HL-60 (cell line): ENCODE results near the gene GSK3A.

ENCODE experiments used
- DNase-seq, 2 experiments: peaks; one replicate each; pipeline ENCODE4 v3.0.0-alpha.2; 2010 to 2020; ENCODE audit warnings: low read depth in 1 of 2, low spot score in 1 of 2
- H3K27ac ChIP-seq: fragments of 250-450 bp; sonication (Bioruptor Pico); replicated peaks from 2 replicates; pipeline ENCODE4 v1.5.1; 2020; ENCODE audit warnings: mild to moderate bottlenecking, moderate library complexity
- H3K27me3 ChIP-seq: fragments of 250-450 bp; sonication (Bioruptor Pico); 2 replicates; pipeline ENCODE4 v1.5.1; 2021; ENCODE audit warnings: mild to moderate bottlenecking, moderate library complexity; ENCODE audit not compliant: insufficient read depth, poor library complexity, severe bottlenecking
- H3K4me3 ChIP-seq: replicated peaks from 2 replicates; pipeline ENCODE4 v1.5.1; 2011; ENCODE audit warnings: mild to moderate bottlenecking, control low read depth, low read length; ENCODE audit not compliant: insufficient read depth
- GABPA ChIP-seq: IDR thresholded peaks from 2 replicates; pipeline ENCODE4 v1.6.1; 2012; ENCODE audit warnings: low read depth
- POLR2AphosphoS5 ChIP-seq: IDR thresholded peaks from 2 replicates; pipeline ENCODE4 v1.6.1; 2012; ENCODE audit warnings: low read depth
- SPI1 ChIP-seq: IDR thresholded peaks from 2 replicates; pipeline ENCODE4 v1.6.1; 2012; ENCODE audit warnings: low read depth, mild to moderate bottlenecking, borderline replicate concordance
- TF ChIP-seq, protein P1 (sequence below): IDR thresholded peaks from one replicate; pipeline ENCODE4 v1.5.1; 2011; ENCODE audit warnings: low read length, control low read depth, inconsistent platforms; ENCODE audit not compliant: insufficient read depth
- TF ChIP-seq, protein P2 (sequence below): IDR thresholded peaks from 2 replicates; pipeline ENCODE4 v1.6.1; 2012; ENCODE audit warnings: low read depth; ENCODE audit not compliant: insufficient replicate concordance

Gene GSK3A

DNA sequence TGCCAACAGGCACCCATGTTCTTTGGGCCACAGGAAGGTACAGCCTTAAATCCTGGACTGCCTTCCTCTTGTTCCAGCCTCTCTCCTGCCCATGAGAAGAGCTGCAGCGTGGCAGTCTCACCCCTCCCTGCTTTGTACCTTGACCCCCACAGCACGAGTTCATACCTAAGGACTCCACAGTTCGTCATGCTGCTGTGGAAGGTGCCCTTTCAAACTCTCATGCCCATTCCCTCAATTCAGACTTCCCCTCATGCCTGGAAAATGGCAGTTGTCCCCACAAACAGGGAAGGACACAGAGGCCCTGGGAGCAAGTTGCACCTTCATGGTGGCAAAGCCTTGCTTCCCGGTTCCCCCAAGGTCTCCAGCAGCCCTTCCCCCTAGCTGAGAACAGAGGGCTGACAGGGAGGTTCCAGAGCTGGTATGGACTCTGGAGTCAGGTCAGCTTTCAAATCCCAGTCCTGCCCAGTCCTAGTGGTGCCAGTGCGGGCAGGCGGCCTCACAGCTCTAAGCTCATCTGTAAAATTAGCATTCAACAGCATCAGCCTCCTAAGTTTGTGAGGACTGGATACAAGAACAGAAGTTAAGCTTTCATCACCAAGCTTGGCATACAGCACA, 8.6 kb downstream of the GSK3A start:
- no peak overlapping the region for H3K27ac ChIP-seq
- TF ChIP-seq, protein P1, sequence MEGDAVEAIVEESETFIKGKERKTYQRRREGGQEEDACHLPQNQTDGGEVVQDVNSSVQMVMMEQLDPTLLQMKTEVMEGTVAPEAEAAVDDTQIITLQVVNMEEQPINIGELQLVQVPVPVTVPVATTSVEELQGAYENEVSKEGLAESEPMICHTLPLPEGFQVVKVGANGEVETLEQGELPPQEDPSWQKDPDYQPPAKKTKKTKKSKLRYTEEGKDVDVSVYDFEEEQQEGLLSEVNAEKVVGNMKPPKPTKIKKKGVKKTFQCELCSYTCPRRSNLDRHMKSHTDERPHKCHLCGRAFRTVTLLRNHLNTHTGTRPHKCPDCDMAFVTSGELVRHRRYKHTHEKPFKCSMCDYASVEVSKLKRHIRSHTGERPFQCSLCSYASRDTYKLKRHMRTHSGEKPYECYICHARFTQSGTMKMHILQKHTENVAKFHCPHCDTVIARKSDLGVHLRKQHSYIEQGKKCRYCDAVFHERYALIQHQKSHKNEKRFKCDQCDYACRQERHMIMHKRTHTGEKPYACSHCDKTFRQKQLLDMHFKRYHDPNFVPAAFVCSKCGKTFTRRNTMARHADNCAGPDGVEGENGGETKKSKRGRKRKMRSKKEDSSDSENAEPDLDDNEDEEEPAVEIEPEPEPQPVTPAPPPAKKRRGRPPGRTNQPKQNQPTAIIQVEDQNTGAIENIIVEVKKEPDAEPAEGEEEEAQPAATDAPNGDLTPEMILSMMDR, result no peak
- TF ChIP-seq POLR2AphosphoS5 (no peak; the same call in 1 of the 2 replicates), SPI1 (no peak), GABPA (no peak)
- TF ChIP-seq, protein P2, sequence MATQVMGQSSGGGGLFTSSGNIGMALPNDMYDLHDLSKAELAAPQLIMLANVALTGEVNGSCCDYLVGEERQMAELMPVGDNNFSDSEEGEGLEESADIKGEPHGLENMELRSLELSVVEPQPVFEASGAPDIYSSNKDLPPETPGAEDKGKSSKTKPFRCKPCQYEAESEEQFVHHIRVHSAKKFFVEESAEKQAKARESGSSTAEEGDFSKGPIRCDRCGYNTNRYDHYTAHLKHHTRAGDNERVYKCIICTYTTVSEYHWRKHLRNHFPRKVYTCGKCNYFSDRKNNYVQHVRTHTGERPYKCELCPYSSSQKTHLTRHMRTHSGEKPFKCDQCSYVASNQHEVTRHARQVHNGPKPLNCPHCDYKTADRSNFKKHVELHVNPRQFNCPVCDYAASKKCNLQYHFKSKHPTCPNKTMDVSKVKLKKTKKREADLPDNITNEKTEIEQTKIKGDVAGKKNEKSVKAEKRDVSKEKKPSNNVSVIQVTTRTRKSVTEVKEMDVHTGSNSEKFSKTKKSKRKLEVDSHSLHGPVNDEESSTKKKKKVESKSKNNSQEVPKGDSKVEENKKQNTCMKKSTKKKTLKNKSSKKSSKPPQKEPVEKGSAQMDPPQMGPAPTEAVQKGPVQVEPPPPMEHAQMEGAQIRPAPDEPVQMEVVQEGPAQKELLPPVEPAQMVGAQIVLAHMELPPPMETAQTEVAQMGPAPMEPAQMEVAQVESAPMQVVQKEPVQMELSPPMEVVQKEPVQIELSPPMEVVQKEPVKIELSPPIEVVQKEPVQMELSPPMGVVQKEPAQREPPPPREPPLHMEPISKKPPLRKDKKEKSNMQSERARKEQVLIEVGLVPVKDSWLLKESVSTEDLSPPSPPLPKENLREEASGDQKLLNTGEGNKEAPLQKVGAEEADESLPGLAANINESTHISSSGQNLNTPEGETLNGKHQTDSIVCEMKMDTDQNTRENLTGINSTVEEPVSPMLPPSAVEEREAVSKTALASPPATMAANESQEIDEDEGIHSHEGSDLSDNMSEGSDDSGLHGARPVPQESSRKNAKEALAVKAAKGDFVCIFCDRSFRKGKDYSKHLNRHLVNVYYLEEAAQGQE, result no peak
- DNase-seq, result no peak
- H3K27me3 ChIP-seq, result no peaks in the 10 kb centered on the region
- no peak overlapping the region for H3K4me3 ChIP-seq

DNA sequence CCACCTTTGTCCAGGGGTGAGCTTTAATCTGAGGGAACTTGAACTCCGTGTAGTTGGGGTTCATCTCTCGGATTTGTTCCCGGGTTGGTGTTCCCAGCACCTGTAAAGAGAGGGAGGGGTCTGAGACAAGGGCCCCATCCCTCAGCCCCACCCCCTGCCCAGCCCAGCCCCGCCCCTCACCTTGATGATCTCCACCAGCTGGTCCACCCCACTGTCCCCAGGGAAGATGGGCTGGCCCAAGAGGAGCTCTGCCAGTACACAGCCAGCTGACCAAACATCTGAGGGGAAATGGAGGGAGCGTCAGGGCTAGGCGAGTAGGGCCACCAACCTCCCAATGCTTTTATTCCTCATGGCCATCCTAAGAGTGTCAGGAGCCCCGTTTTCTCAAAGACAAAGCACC, 9.3 kb downstream of the GSK3A start:
- no peak for DNase-seq
- TF ChIP-seq POLR2AphosphoS5, result no peak
- TF ChIP-seq SPI1, result no peak
- TF ChIP-seq GABPA, result no peak
- TF ChIP-seq, protein P2, result no peak
- TF ChIP-seq, protein P1, result no peak

DNA sequence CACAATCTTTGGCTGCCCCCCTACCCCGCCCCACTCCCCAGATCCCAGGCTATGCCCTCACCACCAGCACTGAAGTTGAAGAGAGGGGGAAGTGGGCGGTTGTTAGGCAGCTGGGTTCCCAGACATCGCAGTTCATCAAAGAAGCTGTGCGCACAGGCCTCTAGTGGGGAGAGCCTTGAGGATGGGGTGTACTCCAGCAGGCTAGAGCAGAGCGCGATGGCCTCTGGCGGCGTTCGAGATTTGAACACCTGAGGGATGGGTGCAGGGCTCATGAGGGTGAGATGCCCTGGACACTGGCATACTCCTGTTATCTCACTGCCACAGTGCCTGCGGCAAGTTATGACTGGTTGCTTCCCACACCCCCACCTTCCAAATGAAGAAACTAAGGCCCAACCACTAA, 10.0 kb downstream of the GSK3A start:
- no peak for DNase-seq
- no peak overlapping the region for H3K4me3 ChIP-seq
- H3K27ac ChIP-seq, result no peak overlapping the region
- H3K27me3 ChIP-seq, result no peaks in the 10 kb centered on the region
- TF ChIP-seq, protein P1, result no peak
- no peak for TF ChIP-seq GABPA
- TF ChIP-seq POLR2AphosphoS5, result no peak
- TF ChIP-seq, protein P2, result no peak
- no peak for TF ChIP-seq SPI1

More for the DNA sequence above, 9.3 kb downstream of the GSK3A start:
- no peak overlapping the region for H3K27ac ChIP-seq
- H3K27me3 ChIP-seq, result no peaks in the 10 kb centered on the region
- no peak overlapping the region for H3K4me3 ChIP-seq
